ENCODE data around the gene RAE1. TPM values are rescaled to one million over a fixed set of nuclear protein-coding genes. Genes with fewer than 3 reads are reported as not detected.

The RAE1 gene
- total and polyA plus RNA-seq, 2 donors (not counting 3 experiments of a cell fraction or from before 2014, with no cell fraction given), result 34.1 to 55.8 TPM

- H3K36me3 ChIP-seq (ENCODE audit: control insufficient read depth in 2 of 2, extremely low read depth in 1 of 2, insufficient read depth in 2 of 2, low read length in 2 of 2), result no peaks in the 10 kb centered on the region
- H3K27ac ChIP-seq (ENCODE audit: insufficient read depth, low read depth, low read length), result no peak overlapping the region
- no peak overlapping the region for H3K4me2 ChIP-seq (ENCODE audit: insufficient read depth, low read length)
- no peaks in the 10 kb centered on the region for H3K4me1 ChIP-seq (ENCODE audit: control insufficient read depth, extremely low read depth, insufficient read depth, low read length)
- H3K9ac ChIP-seq (replicated peaks; ENCODE audit: extremely low read depth, insufficient read depth, low read length), result no peak overlapping the region
- ChIA-PET CTCF (no interaction called here), POLR2A (no interaction called here)
- no peaks in the 10 kb centered on the region for H3K9me3 ChIP-seq (replicated peaks; ENCODE audit: control insufficient read depth, insufficient read depth, low read length)
- FAIRE-seq, result no peak
- TF ChIP-seq MAX (IDR thresholded peaks at IDR 0.05; ENCODE audit: insufficient read depth, insufficient read length), result no peak
- no peak for TF ChIP-seq JUN (IDR thresholded peaks at IDR 0.05; ENCODE audit: borderline replicate concordance, insufficient read depth, insufficient read length, low read depth)
- no peak for TF ChIP-seq POLR2AphosphoS5 (IDR thresholded peaks at IDR 0.05; ENCODE audit: insufficient read depth, low read depth, low read length)
- TF ChIP-seq CTCF (IDR thresholded peaks at IDR 0.05; ENCODE audit: extremely low read depth in 1 of 2, insufficient read depth in 1 of 2, low read depth in 1 of 2, low read length in 2 of 2), result no peak
- TF ChIP-seq MYC (IDR thresholded peaks at IDR 0.05; ENCODE audit: low read depth, low read length), result no peak
- no peak for TF ChIP-seq EZH2 (IDR thresholded peaks at IDR 0.05; ENCODE audit: borderline replicate concordance, low read depth, low read length, severe bottlenecking)
- TF ChIP-seq FOS (IDR thresholded peaks at IDR 0.05; ENCODE audit: borderline replicate concordance, insufficient read depth, low read length), result no peak
- H3K79me2 ChIP-seq (ENCODE audit: control insufficient read depth, insufficient read depth, low read length), result no peaks in the 10 kb centered on the region
- BruUV-seq (replicated peaks), result no TSS peak
- H4K20me1 ChIP-seq (replicated peaks; ENCODE audit: control insufficient read depth, extremely low read depth, insufficient read depth, low read length), result no peaks in the 10 kb centered on the region
- H3K27me3 ChIP-seq (ENCODE audit: control insufficient read depth in 2 of 2, insufficient read depth in 2 of 2, low read length in 2 of 2), result no peaks in the 10 kb centered on the region
- intact Hi-C loops (cut with micrococcal nuclease), result no loop called here
- H3K4me3 ChIP-seq (replicated peaks in 1 of 3; ENCODE audit: insufficient read depth in 1 of 3, low read depth in 1 of 3, low read length in 3 of 3), result no peak overlapping the region
- no peak overlapping the region for H2AFZ ChIP-seq (ENCODE audit: low read depth, low read length)
- H3K9me1 ChIP-seq (replicated peaks; ENCODE audit: control insufficient read depth, extremely low read depth, insufficient read depth, low read length), result no peaks in the 10 kb centered on the region
- DNase-seq (ENCODE audit: low read depth, low spot score), result no peak
- dilution Hi-C loops (cut with MboI; ENCODE audit: extremely low pct_ligation_motif_present, low sequenced_read_pairs), result no loop called here
Measured at GRCh38 chr20:57417051-57417689, 66.1 kb downstream of the RAE1 start.
